Ureter (tissue), 1 donor: ENCODE data around the gene FKBP7. TPM values are rescaled to one million over a fixed set of nuclear protein-coding genes. Genes with fewer than 3 reads are reported as not detected.
"Not testable (repeated sequence)": the region's sequence is repeated elsewhere in the genome, so short reads cannot be mapped to it uniquely, and the experiment has no call there.

Source experiments
- DNase-seq: peaks from one replicate; pipeline ENCODE4 v3.0.0-alpha.2; 2020; ENCODE audit warnings: low spot score
- total RNA-seq: library from RNA; stranded (reverse); gene quantifications from one replicate; pipeline ENCODE4 v1.2.4, GENCODE V29; 2023
- donor health status: DM: yes; HTN: yes; CAD: no.

Gene FKBP7
- total RNA-seq, 1 donor from 2014 or later, result 13.6 TPM

- DNase-seq, result no peak
Observed at GRCh38 chr2:178485356-178485755, 7.0 kb upstream of the FKBP7 start.

GRCh38 chr2:178484245-178485041, 6.0 kb upstream of the FKBP7 start:
- DNase-seq, result no peak

GRCh38 chr2:178482437-178482836, 4.0 kb upstream of the FKBP7 start:
- DNase-seq, result no peak

- peak; percentile 94 for DNase-seq
Observed at GRCh38 chr2:178480227-178481181, 2.1 kb upstream of the FKBP7 start, which contains the start of gene PLEKHA3. PLEKHA3 (plus strand) TSS chr2:178480457; CDS start chr2:178480870, 413 bp downstream.

- DNase-seq, result no peak
Observed at GRCh38 chr2:178479758-178480226, 1.4 kb upstream of the FKBP7 start.

- DNase-seq, result no peak
Observed at GRCh38 chr2:178479275-178479616, 846 bp upstream of the FKBP7 start.

GRCh38 chr2:178478130-178478438, 316 bp downstream of the FKBP7 start:
- DNase-seq, result no peak

- no peak for DNase-seq
Observed at GRCh38 chr2:178477443-178478129, 814 bp downstream of the FKBP7 start.

- DNase-seq, result no peak
Observed at GRCh38 chr2:178476477-178476876, 1.9 kb downstream of the FKBP7 start.

GRCh38 chr2:178474560-178474959, 3.8 kb downstream of the FKBP7 start:
- DNase-seq, result no peak

- no peak for DNase-seq
Observed at GRCh38 chr2:178473931-178474330, 4.5 kb downstream of the FKBP7 start.

- no peak for DNase-seq
Observed at GRCh38 chr2:178473373-178473772, 5.0 kb downstream of the FKBP7 start.

GRCh38 chr2:178471313-178471712, 7.1 kb downstream of the FKBP7 start:
- DNase-seq, result not testable (repeated sequence)

- no peak for DNase-seq
Observed at GRCh38 chr2:178469219-178469849, 9.1 kb downstream of the FKBP7 start.

GRCh38 chr2:178457390-178457886, 21.0 kb downstream of the FKBP7 start:
- DNase-seq, result no peak

GRCh38 chr2:178455947-178456346, 22.5 kb downstream of the FKBP7 start:
- no peak for DNase-seq

- no peak for DNase-seq
Observed at GRCh38 chr2:178452870-178453269, 25.5 kb downstream of the FKBP7 start.

GRCh38 chr2:178452334-178452733, 26.1 kb downstream of the FKBP7 start:
- DNase-seq, result no peak

GRCh38 chr2:178450774-178451525, 27.4 kb downstream of the FKBP7 start, which contains the start of the genes PJVK and PRKRA:
PJVK (plus strand) TSS chr2:178451378; CDS start chr2:178453410, 2,032 bp downstream.
PRKRA (minus strand) TSS chr2:178451175; CDS start chr2:178451030, 145 bp downstream.
- peak; percentile 99 for DNase-seq

- no peak for DNase-seq
Observed at GRCh38 chr2:178450524-178450773, 28.0 kb downstream of the FKBP7 start.
